GM12878 (cell line): ENCODE data around the gene ZNF69. TPM values are rescaled to one million over a fixed set of nuclear protein-coding genes. Genes with fewer than 3 reads are reported as not detected.

Experiments used
- ATAC-seq: fragments of 200-7000 bp; cut with Tn5 transposase; 3 replicates; pipeline ENCODE4 v1.9.1; 2020; ENCODE audit warnings: mild to moderate bottlenecking, moderate library complexity
- BruUV-seq: library from RNA; stranded (reverse); fragments of 400-500 nt; replicated peaks from 2 replicates; lab custom pipeline; 2021; lab: Mats Ljungman, UMichigan
- CTCF ChIA-PET: fragments of 300-600 bp; sonication (Branson Sonifier 250); formaldehyde crosslinking; extraction: SDS; loops from one replicate; lab custom pipeline; 2021; ENCODE audit warnings: inconsistent platforms; lab: Yijun Ruan, JAX
- POLR2A ChIA-PET: fragments of 350-600 bp; formaldehyde crosslinking; extraction: SDS; loops from one replicate; lab custom pipeline; 2021; ENCODE audit warnings: inconsistent platforms; lab: Charles Lee
- RAD21 ChIA-PET: fragments of 300-600 bp; sonication (Branson Sonifier 250); formaldehyde crosslinking; loops from one replicate; lab custom pipeline; 2023; ENCODE audit warnings: antibody characterized with exemption; ENCODE audit not compliant: unreplicated experiment; lab: Charles Lee
- SMC1A ChIA-PET: fragments of 300-600 bp; sonication (Branson Sonifier 250); formaldehyde crosslinking; loops from one replicate; lab custom pipeline; 2023; ENCODE audit not compliant: unreplicated experiment, uncharacterized antibody; lab: Charles Lee
- DNase-seq: peaks from one replicate; pipeline ENCODE4 v3.0.0-alpha.2; 2011; ENCODE audit warnings: low read depth, low spot score
- FAIRE-seq: peaks from 3 replicates; lab custom pipeline; 2011; peaks lifted over from hg19 to GRCh38; lab: Jason Lieb, UNC
- H2AFZ ChIP-seq: 2 replicates; pipeline ENCODE4 v1.6.0; 2011; ENCODE audit warnings: low read depth, low read length, control low read depth; ENCODE audit not compliant: control insufficient read depth
- H3K27ac ChIP-seq: 2 replicates; pipeline ENCODE4 v1.5.1; 2011; ENCODE audit warnings: control low read depth; ENCODE audit not compliant: control insufficient read depth, insufficient read depth
- H3K27me3 ChIP-seq, 2 experiments: replicated peaks in 1 of 2; 2 replicates each; pipeline versions ENCODE4 v1.6.0 to v1.6.1; 2011; ENCODE audit warnings: low read length in 1 of 2; ENCODE audit not compliant: control insufficient read depth in 2 of 2, insufficient read depth in 2 of 2
- H3K36me3 ChIP-seq, 2 experiments: 2 replicates each; pipeline ENCODE4 v1.5.1; 2011; ENCODE audit warnings: low read length in 1 of 2; ENCODE audit not compliant: control insufficient read depth in 2 of 2, insufficient read depth in 2 of 2
- H3K4me1 ChIP-seq: 2 replicates; pipeline ENCODE4 v1.6.1; 2011; ENCODE audit warnings: mild to moderate bottlenecking, low read length, moderate library complexity, mixed read lengths; ENCODE audit not compliant: control insufficient read depth, insufficient read depth
- H3K4me2 ChIP-seq: 2 replicates; pipeline ENCODE4 v1.6.0; 2011; ENCODE audit warnings: control low read depth; ENCODE audit not compliant: control insufficient read depth, insufficient read depth
- H3K4me3 ChIP-seq: fragments of 200-600 bp; sonication (generic); 2 replicates; pipeline ENCODE4 v1.5.1; 2016
- H3K79me2 ChIP-seq: 2 replicates; pipeline ENCODE4 v1.6.0; 2011; ENCODE audit warnings: low read length; ENCODE audit not compliant: control insufficient read depth, insufficient read depth
- H3K9ac ChIP-seq: 2 replicates; pipeline ENCODE4 v1.8.0; 2011; ENCODE audit warnings: low read length, control low read depth, mixed read lengths; ENCODE audit not compliant: control insufficient read depth, insufficient read depth
- H3K9me3 ChIP-seq: replicated peaks from 3 replicates; pipeline ENCODE4 v1.5.1; 2011; ENCODE audit warnings: mild to moderate bottlenecking, low read length; ENCODE audit not compliant: control insufficient read depth, insufficient read depth
- H4K20me1 ChIP-seq: 2 replicates; pipeline ENCODE4 v1.6.0; 2011; ENCODE audit not compliant: control insufficient read depth, insufficient read depth
- ATF3 ChIP-seq: IDR thresholded peaks from 2 replicates; pipeline ENCODE4 v1.6.1; 2011; ENCODE audit warnings: low read depth, mild to moderate bottlenecking, low read length, moderate library complexity, borderline replicate concordance; ENCODE audit errors: extremely low read depth
- BHLHE40 ChIP-seq, 2 experiments: fragments of 450-650 bp in 1 of 2; IDR thresholded peaks; 2 replicates each; pipeline ENCODE4 v1.6.1; 2011 to 2017; ENCODE audit warnings: low read depth in 2 of 2, borderline replicate concordance in 1 of 2, improper control_type of control experiment in 1 of 2, low read length in 1 of 2, mild to moderate bottlenecking in 1 of 2
- CBX3 ChIP-seq: fragments of 200-600 bp; sonication (generic); IDR thresholded peaks from 2 replicates; pipeline ENCODE4 v1.6.1; 2016; ENCODE audit warnings: low read depth, borderline replicate concordance
- CREB1 ChIP-seq: IDR thresholded peaks from 2 replicates; pipeline ENCODE4 v1.6.1; 2012; ENCODE audit warnings: low read depth, mild to moderate bottlenecking, inconsistent platforms
- CREM ChIP-seq: IDR thresholded peaks from 2 replicates; pipeline ENCODE4 v1.6.1; 2014; ENCODE audit warnings: antibody characterized with exemption, low read depth
- EED ChIP-seq: sonication (generic); IDR thresholded peaks from 2 replicates; pipeline ENCODE4 v1.6.1; 2016; ENCODE audit warnings: antibody characterized with exemption, low read depth
- GATAD2B ChIP-seq: fragments of 450-650 bp; conservative IDR thresholded peaks from 2 replicates; pipeline ENCODE4 v1.6.1; 2017; ENCODE audit warnings: low read depth, mild to moderate bottlenecking, moderate library complexity
- IKZF1 ChIP-seq: fragments of 450-650 bp; conservative IDR thresholded peaks from 2 replicates; pipeline ENCODE4 v1.6.1; 2017; ENCODE audit warnings: antibody characterized with exemption, mild to moderate bottlenecking
- IKZF2 ChIP-seq, 2 experiments: fragments of 450-650 bp; IDR thresholded peaks; 2 replicates each; pipeline ENCODE4 v1.6.1; 2017; ENCODE audit warnings: mild to moderate bottlenecking in 2 of 2, moderate library complexity in 2 of 2
- LARP7 ChIP-seq: fragments of 450-650 bp; IDR thresholded peaks from 2 replicates; pipeline ENCODE4 v1.6.1; 2017; ENCODE audit warnings: mild to moderate bottlenecking
- NFYA ChIP-seq: IDR thresholded peaks from 2 replicates; pipeline ENCODE4 v1.6.1; 2011; ENCODE audit warnings: low read depth, mild to moderate bottlenecking, low read length, improper control_type of control experiment, borderline replicate concordance
- NFYB ChIP-seq: IDR thresholded peaks from 2 replicates; pipeline ENCODE4 v1.6.1; 2011; ENCODE audit warnings: low read depth, mild to moderate bottlenecking, low read length, improper control_type of control experiment, moderate library complexity; ENCODE audit not compliant: insufficient read depth
- NR2F1 ChIP-seq: fragments of 450-650 bp; conservative IDR thresholded peaks from 2 replicates; pipeline ENCODE4 v1.6.1; 2017; ENCODE audit warnings: mild to moderate bottlenecking
- PKNOX1 ChIP-seq: fragments of 450-650 bp; IDR thresholded peaks from 2 replicates; pipeline ENCODE4 v1.6.1; 2016; ENCODE audit warnings: mild to moderate bottlenecking
- POLR2A ChIP-seq: IDR thresholded peaks from 2 replicates; pipeline ENCODE4 v1.6.1; 2011; ENCODE audit warnings: low read depth, mild to moderate bottlenecking, low read length
- RUNX3 ChIP-seq: IDR thresholded peaks from 2 replicates; pipeline ENCODE4 v1.6.1; 2012; ENCODE audit warnings: low read length, inconsistent platforms
- SP1 ChIP-seq: IDR thresholded peaks from one replicate; pipeline ENCODE4 v1.6.1; 2011; ENCODE audit warnings: low read depth, low read length
- SPI1 ChIP-seq: IDR thresholded peaks from 2 replicates; pipeline ENCODE4 v1.6.1; 2011; ENCODE audit warnings: low read depth, mild to moderate bottlenecking, low read length, moderate library complexity, borderline replicate concordance; ENCODE audit not compliant: insufficient read depth
- TAF1 ChIP-seq: IDR thresholded peaks from 2 replicates; pipeline ENCODE4 v1.6.1; 2011; ENCODE audit warnings: mild to moderate bottlenecking, low read depth, low read length, borderline replicate concordance
- WGBS: methylation state at CpG from one replicate; pipeline ENCODE4 v1.1.6; 2016; ENCODE audit warnings: low lambda C conversion rate; ENCODE audit not compliant: insufficient replicate concordance, insufficient coverage; ENCODE audit errors: missing lambda C conversion rate; 5-methylcytosine and 5-hydroxymethylcytosine counted together
- in situ Hi-C: fragments of 300-500 bp; cut with MboI; formaldehyde crosslinking; loops from 9 replicates; pipeline ENCODE4 v1.14.3; 2018; ENCODE audit warnings: mixed read lengths
- intact Hi-C: fragments of 100-400 bp; cut with micrococcal nuclease; formaldehyde crosslinking; loops from one replicate; pipeline ENCODE4 v1.14.2; 2022; ENCODE audit not compliant: unreplicated experiment
- polyA plus RNA-seq, 11 experiments: library from polyadenylated mRNA; depleted of rRNA in 4 of 11; unstranded in 6 of 11; stranded (reverse) in 5 of 11; fragments of >200 nt; fragmentation: Nextera tagmentation in 4 of 11; fragmentation: Illumina TruSeq in 1 of 11; extraction: Ambion mirVana in 4 of 11; extraction: Trizol in 1 of 11; gene quantifications; 1 replicate in 1 of 11; 2 replicates in 10 of 11; pipeline versions ENCODE4 v1.2.1 to v1.2.3, GENCODE V29; 2011 to 2016; ENCODE audit warnings: inconsistent platforms in 2 of 11, missing spikeins in 2 of 11, low read depth in 1 of 11
- total RNA-seq, 4 experiments: library from RNA; depleted of rRNA in 3 of 4; stranded (reverse); fragments of >200 nt in 3 of 4; fragmentation: Illumina TruSeq in 1 of 4; extraction: Trizol in 1 of 4; gene quantifications; 2 replicates each; pipeline versions ENCODE4 v1.2.1 to v1.2.3, GENCODE V29; 2013 to 2021
- TF ChIP-seq, protein P1 (sequence below): IDR thresholded peaks from 2 replicates; pipeline ENCODE4 v1.6.1; 2011; ENCODE audit warnings: mild to moderate bottlenecking, low read depth, low read length, moderate library complexity; ENCODE audit not compliant: insufficient replicate concordance

ZNF69 gene
- total and polyA plus RNA-seq, 10 of the 15 experiments (the other 5 are each of a cell fraction or from before 2014, with no cell fraction given) = 0.15 to 0.63 (median 0.49) TPM

- no TSS peak for BruUV-seq
- no peak within 1 kb of the TSS for H3K27ac ChIP-seq
- 3% methylated on average over 53 of the region's 59 CpGs for WGBS
Observed at GRCh38 chr19:11848594-11849469, 38.8 kb upstream of the ZNF69 start, which contains the start of gene ZNF439. ZNF439 (plus strand) TSS chr19:11848726; CDS start chr19:11848868, 142 bp downstream.

More at GRCh38 chr19:11848594-11849469, 38.8 kb upstream of the ZNF69 start, which contains the start of gene ZNF439:
- H3K27me3 ChIP-seq = no peaks in the 10 kb centered on the region
- peak; percentile 53; the same call in 2 of the 3 replicates for ATAC-seq
- no peak for FAIRE-seq
- CTCF ChIA-PET = interaction anchor here (1.6 kb wide), 1 partner anchor 51 kb away, joined by 3 read pairs; the partner anchor contains the start of gene ZNF491
- TF ChIP-seq CREM = 0 out of 2 replicates have a peak, but pooled peaks have one; percentile 18
- TF ChIP-seq SP1 = peak; percentile 71
- TF ChIP-seq NFYB = peak; percentile 87
- no peak for TF ChIP-seq SPI1
- TF ChIP-seq TAF1 = peak; percentile 34; the same call in 1 of the 2 replicates
- 0 out of 4 replicates have a peak, but pooled peaks of 1 of the 2 experiments have one; percentile 20 for TF ChIP-seq IKZF2 (IDR thresholded peaks at IDR 0.05)
- TF ChIP-seq GATAD2B = 0 out of 2 replicates have a peak, but pooled peaks have one; percentile 33
- no peak for TF ChIP-seq CBX3
- TF ChIP-seq ATF3 = no peak
- TF ChIP-seq CREB1 = peak; percentile 48
- no peak for TF ChIP-seq NFYA
- TF ChIP-seq NR2F1 = 0 out of 2 replicates have a peak, but pooled peaks have one; percentile 11
- peak; percentile 61 for TF ChIP-seq RUNX3
- TF ChIP-seq POLR2A = peak; percentile 76
- TF ChIP-seq PKNOX1 = peak; percentile 93
- TF ChIP-seq, protein P1, sequence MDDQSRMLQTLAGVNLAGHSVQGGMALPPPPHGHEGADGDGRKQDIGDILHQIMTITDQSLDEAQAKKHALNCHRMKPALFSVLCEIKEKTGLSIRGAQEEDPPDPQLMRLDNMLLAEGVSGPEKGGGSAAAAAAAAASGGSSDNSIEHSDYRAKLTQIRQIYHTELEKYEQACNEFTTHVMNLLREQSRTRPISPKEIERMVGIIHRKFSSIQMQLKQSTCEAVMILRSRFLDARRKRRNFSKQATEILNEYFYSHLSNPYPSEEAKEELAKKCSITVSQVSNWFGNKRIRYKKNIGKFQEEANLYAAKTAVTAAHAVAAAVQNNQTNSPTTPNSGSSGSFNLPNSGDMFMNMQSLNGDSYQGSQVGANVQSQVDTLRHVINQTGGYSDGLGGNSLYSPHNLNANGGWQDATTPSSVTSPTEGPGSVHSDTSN = peak; percentile 71
- TF ChIP-seq LARP7 = peak; percentile 50; the same call in 1 of the 2 replicates
- TF ChIP-seq EED = no peak
- peak; percentile 63 for TF ChIP-seq IKZF1
- 0 out of 4 replicates have a peak, but pooled peaks of 1 of the 2 experiments have one; percentile 10 for TF ChIP-seq BHLHE40 (IDR thresholded peaks at IDR 0.05; ENCODE audit: borderline replicate concordance in 1 of 2, low read depth in 2 of 2, low read length in 1 of 2)
- TF ChIP-seq, all 136 proteins: peak for 15
- in situ Hi-C loops = no loop called here
- H3K9me3 ChIP-seq = no peaks in the 10 kb centered on the region; the same call in 1 of the 3 replicates
- intact Hi-C loops = no loop called here
- no peaks in the 10 kb centered on the region for H3K79me2 ChIP-seq
- H3K36me3 ChIP-seq = no peaks in the 10 kb centered on the region
- H3K4me3 ChIP-seq = peak within 1 kb of the TSS; percentile 54
- peak within 1 kb of the TSS; percentile 87 for H2AFZ ChIP-seq
- no peaks in the 10 kb centered on the region for H4K20me1 ChIP-seq
- ChIA-PET POLR2A (no interaction called here), RAD21 (no interaction called here), SMC1A (no interaction called here)
- H3K4me1 ChIP-seq = 0 out of 2 replicates have a peak, but pooled peaks cover 3% of the 10 kb centered on the region
- peak; percentile 52 for DNase-seq
- H3K9ac ChIP-seq = no peak within 1 kb of the TSS
- H3K4me2 ChIP-seq = peak within 1 kb of the TSS; percentile 19
